ENCODE data around the gene ODR4. TPM values are rescaled to one million over a fixed set of nuclear protein-coding genes. Genes with fewer than 3 reads are reported as not detected.
A peak's percentile ranks its signal among the peaks of the same experiment; 100 is the strongest.

Gene ODR4
- total RNA-seq, 1 donor = 13.8 TPM

DNA sequence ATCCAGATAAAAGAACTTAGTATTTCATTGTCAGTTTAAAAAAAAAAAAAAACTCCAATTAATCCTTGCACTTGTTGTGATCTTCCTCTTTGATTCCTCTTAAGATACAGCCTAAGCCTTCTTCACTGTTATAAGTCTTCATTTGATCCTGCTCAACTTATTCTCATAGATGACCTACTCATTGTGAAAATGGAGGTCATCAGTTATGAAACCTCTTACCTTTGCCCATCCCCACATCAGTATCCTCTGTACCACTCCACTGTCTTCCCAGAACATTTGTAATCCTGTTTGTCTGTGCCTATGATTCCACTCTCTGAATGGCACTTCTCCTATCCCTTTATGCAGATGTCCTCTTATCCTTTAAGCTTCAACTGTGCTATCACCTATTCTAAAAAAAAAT is 28.0 kb downstream of the ODR4 start:
- Histone ChIP-seq H3K27me3 (ENCODE audit: insufficient read depth, low read length) (no peaks in the 10 kb centered on the region), H3K4me2 (ENCODE audit: insufficient read depth, low read length) (no peak overlapping the region), H3K9me3 (ENCODE audit: low read depth, low read length) (no peaks in the 10 kb centered on the region), H3K79me2 (ENCODE audit: insufficient read depth, low read length) (no peaks in the 10 kb centered on the region), H3K4me3 (ENCODE audit: insufficient read depth, low read length) (no peak overlapping the region), H4K20me1 (ENCODE audit: insufficient read depth, low read length) (no peaks in the 10 kb centered on the region), H3K27ac (ENCODE audit: low read depth, low read length) (peak overlapping the region; percentile 36), H3K4me1 (ENCODE audit: insufficient read depth, low read length) (peaks cover 5% of the 10 kb centered on the region), H2AFZ (ENCODE audit: low read length) (no peak overlapping the region), H3K36me3 (ENCODE audit: insufficient read depth, low read length) (peaks cover 49% of the 10 kb centered on the region)
- TF ChIP-seq, protein P1, sequence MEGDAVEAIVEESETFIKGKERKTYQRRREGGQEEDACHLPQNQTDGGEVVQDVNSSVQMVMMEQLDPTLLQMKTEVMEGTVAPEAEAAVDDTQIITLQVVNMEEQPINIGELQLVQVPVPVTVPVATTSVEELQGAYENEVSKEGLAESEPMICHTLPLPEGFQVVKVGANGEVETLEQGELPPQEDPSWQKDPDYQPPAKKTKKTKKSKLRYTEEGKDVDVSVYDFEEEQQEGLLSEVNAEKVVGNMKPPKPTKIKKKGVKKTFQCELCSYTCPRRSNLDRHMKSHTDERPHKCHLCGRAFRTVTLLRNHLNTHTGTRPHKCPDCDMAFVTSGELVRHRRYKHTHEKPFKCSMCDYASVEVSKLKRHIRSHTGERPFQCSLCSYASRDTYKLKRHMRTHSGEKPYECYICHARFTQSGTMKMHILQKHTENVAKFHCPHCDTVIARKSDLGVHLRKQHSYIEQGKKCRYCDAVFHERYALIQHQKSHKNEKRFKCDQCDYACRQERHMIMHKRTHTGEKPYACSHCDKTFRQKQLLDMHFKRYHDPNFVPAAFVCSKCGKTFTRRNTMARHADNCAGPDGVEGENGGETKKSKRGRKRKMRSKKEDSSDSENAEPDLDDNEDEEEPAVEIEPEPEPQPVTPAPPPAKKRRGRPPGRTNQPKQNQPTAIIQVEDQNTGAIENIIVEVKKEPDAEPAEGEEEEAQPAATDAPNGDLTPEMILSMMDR (IDR thresholded peaks at IDR 0.05; ENCODE audit: extremely low read depth, low read depth, low read length) = no peak
- DNase-seq (ENCODE audit: insufficient read length, low spot score, missing footprints) = no peak

DNA sequence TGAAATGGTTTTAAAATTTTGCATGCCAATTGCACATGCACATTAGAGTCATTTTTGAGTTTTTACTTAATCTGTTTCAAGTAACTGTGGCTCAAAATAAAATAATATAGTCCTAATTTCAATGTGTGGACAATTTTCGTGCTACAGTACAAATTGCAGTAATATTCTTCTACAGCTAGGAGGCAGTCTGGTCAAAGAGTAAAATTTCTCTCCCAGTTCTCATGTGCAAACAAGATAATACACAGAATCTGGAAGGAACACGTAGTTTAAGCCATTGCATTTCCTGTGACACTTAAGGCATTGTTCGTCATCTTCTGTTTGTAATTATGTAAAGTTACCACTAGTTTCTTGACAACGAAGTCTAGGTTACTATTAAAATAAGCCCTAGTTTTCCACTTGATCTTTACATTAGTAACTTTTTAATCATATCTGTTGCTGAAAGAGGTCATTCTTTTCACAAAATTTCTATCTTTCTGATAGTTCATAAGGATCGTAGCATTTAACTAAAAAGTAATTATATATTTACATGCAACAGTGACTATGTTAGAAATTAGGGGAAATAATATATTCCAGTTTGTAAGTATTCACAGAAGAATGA is 28.9 kb downstream of the ODR4 start:
- Histone ChIP-seq H3K4me2 (ENCODE audit: insufficient read depth, low read length) (no peak overlapping the region), H3K36me3 (ENCODE audit: insufficient read depth, low read length) (peaks cover 40% of the 10 kb centered on the region), H3K79me2 (ENCODE audit: insufficient read depth, low read length) (no peaks in the 10 kb centered on the region), H4K20me1 (ENCODE audit: insufficient read depth, low read length) (no peaks in the 10 kb centered on the region), H2AFZ (ENCODE audit: low read length) (no peak overlapping the region), H3K27ac (ENCODE audit: low read depth, low read length) (peak overlapping the region; percentile 64), H3K4me1 (ENCODE audit: insufficient read depth, low read length) (peaks cover 5% of the 10 kb centered on the region), H3K27me3 (ENCODE audit: insufficient read depth, low read length) (no peaks in the 10 kb centered on the region), H3K4me3 (ENCODE audit: insufficient read depth, low read length) (no peak overlapping the region), H3K9me3 (ENCODE audit: low read depth, low read length) (no peaks in the 10 kb centered on the region)
- DNase-seq (ENCODE audit: insufficient read length, low spot score, missing footprints) = peak; percentile 58
- TF ChIP-seq, protein P1 (IDR thresholded peaks at IDR 0.05; ENCODE audit: extremely low read depth, low read depth, low read length) = peak; percentile 80

DNA sequence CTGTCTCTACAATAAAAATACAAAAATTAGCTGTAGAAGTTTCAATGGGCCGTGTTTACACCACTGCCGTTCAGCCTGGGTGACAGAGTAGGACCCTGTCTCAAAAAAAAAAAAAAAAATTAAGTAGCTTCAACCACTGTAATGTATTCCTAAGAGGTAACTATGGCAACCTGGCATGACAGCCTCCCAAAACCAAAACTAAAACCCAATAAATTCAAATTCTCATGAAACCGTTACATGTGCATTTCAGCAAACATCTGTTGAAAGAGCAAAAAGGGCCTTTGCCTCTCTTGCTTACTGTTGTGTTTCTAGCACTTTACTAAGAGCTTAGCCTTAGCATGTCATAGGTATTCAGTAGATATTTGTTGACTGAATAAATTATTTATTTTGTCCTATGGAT is 33.5 kb downstream of the ODR4 start:
- Histone ChIP-seq H3K27ac (ENCODE audit: low read depth, low read length) (no peak overlapping the region), H3K36me3 (ENCODE audit: insufficient read depth, low read length) (peaks cover 39% of the 10 kb centered on the region), H2AFZ (ENCODE audit: low read length) (no peak overlapping the region), H3K4me3 (ENCODE audit: insufficient read depth, low read length) (no peak overlapping the region), H3K27me3 (ENCODE audit: insufficient read depth, low read length) (no peaks in the 10 kb centered on the region), H3K4me1 (ENCODE audit: insufficient read depth, low read length) (no peaks in the 10 kb centered on the region), H3K79me2 (ENCODE audit: insufficient read depth, low read length) (no peaks in the 10 kb centered on the region), H4K20me1 (ENCODE audit: insufficient read depth, low read length) (no peaks in the 10 kb centered on the region), H3K4me2 (ENCODE audit: insufficient read depth, low read length) (no peak overlapping the region), H3K9me3 (ENCODE audit: low read depth, low read length) (no peaks in the 10 kb centered on the region)
- TF ChIP-seq, protein P1 (IDR thresholded peaks at IDR 0.05; ENCODE audit: extremely low read depth, low read depth, low read length) = no peak
- no peak for DNase-seq (ENCODE audit: insufficient read length, low spot score, missing footprints)

DNA sequence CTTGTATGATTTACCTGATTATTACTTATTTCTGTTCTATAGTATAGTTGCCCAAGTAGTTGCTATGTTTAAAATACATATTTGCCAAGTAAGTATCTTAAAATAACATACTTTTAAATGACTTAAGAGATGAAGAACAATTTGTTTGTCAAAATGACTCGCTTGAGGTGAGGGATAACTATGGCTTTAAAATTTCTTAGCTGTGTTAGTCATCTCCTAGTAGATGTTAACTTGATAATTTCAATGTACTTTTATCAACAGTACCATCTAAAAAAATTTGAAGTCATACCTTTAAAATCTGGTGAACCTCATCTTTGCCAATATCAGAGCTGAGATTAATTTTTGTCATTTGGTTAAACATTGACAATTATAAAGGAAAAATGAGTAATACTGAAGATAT is 37.7 kb downstream of the ODR4 start:
- H3K9me3 ChIP-seq (ENCODE audit: low read depth, low read length) = no peaks in the 10 kb centered on the region
- no peaks in the 10 kb centered on the region for H4K20me1 ChIP-seq (ENCODE audit: insufficient read depth, low read length)
- DNase-seq (ENCODE audit: insufficient read length, low spot score, missing footprints) = no peak
- H3K27ac ChIP-seq (ENCODE audit: low read depth, low read length) = no peak overlapping the region
- H3K36me3 ChIP-seq (ENCODE audit: insufficient read depth, low read length) = peaks cover 18% of the 10 kb centered on the region
- H3K4me3 ChIP-seq (ENCODE audit: insufficient read depth, low read length) = no peak overlapping the region
- H2AFZ ChIP-seq (ENCODE audit: low read length) = no peak overlapping the region
- H3K27me3 ChIP-seq (ENCODE audit: insufficient read depth, low read length) = no peaks in the 10 kb centered on the region
- no peaks in the 10 kb centered on the region for H3K4me1 ChIP-seq (ENCODE audit: insufficient read depth, low read length)
- H3K4me2 ChIP-seq (ENCODE audit: insufficient read depth, low read length) = no peak overlapping the region
- TF ChIP-seq, protein P1 (IDR thresholded peaks at IDR 0.05; ENCODE audit: extremely low read depth, low read depth, low read length) = no peak
- no peaks in the 10 kb centered on the region for H3K79me2 ChIP-seq (ENCODE audit: insufficient read depth, low read length)

All from osteoblast (primary cell).